ENCODE results near the gene SLC30A3.
A peak's percentile ranks its signal among the peaks of the same experiment; 100 is the strongest.

SLC30A3 gene

DNA sequence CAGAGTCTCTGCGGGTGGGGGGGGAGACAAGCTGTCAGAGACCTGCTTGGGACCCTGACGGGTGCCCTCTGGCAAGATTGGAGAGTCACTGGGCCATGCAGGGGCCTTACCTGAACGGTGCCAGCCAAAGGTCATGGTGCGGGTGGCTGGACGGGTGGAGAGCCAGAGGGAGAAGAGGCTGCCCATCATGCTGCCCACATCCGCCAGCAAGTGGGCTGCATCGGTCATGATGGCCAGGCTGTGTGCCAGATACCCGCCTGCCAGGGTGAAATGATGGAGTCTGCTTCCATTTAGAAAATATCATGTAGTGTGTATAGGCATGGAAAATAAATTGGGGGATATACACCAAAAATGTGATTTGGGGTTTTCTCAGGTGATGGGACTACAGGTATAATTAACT lies 4.8 kb downstream of the SLC30A3 start:
- DNase-seq (ENCODE audit: low spot score) = no peak

DNA sequence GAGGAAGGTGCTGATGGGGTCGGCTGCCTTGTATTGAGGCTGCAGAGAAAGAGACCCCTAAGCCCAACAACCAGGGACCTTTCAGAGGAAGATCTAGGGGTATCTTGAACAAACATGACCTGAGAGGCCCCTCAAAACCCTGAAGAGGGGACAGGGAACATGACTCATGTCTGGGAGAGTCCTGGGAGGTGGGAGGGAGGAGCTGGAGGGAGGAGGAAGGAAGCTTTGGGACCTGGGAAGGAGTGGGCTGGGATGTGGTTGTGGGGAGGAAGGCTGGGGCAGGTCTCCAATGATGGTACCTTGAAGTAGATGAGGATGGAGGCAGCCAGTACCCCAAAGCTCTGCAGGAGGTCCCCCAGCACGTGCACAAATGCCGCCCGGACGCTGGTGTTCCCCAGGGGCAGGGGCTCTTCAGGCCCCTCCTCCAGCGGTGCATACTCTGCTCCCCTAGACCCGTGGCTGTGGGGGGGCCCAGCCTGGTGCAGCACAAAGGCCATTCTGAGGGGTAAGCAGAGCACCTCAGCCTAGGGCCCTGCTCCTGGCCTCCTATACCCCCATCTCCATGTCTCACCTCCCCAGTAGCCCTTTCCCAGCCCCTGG lies 5.9 kb downstream of the SLC30A3 start:
- no peak for DNase-seq (ENCODE audit: low spot score)

DNA sequence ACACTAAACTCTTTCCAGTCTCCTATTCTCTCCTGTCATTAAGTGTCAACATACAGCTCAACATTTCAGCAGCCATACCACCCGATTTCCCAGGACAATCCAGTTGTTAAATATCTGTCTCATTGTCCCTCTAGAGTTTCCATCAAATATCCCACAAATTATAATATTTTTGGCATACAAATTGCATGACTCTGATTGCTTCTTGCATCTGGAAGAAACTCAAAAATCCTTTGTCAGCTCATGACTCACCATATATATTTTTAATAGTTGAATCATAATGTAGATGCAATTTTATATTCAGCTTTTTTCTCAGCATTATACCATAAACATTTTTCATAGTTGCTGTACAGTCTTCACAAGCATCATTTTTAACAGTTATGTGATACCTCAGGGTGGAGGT lies 7.2 kb downstream of the SLC30A3 start:
- peak; percentile 49 for DNase-seq (ENCODE audit: low spot score)

DNA sequence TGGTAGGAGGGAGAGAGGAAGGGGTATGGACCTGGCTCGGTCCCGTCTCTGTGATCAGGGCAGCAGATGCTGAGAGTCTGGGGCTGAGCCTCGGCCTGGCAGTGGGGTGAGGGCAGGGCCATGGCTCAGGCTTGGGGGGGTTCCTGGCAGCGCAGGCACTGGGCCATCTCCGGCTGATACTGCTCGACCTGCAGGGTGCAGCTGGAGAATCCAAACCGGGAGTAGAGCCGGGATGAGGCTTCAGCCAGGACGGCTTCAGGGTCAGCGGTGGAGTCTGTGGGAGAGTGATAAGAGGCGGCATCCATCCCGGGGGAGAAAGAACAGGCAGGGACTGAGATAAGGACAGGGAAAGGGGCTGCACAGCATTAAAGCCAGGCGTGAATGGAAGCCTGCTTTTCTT lies 7.7 kb downstream of the SLC30A3 start:
- no peak for DNase-seq (ENCODE audit: low spot score)

DNA sequence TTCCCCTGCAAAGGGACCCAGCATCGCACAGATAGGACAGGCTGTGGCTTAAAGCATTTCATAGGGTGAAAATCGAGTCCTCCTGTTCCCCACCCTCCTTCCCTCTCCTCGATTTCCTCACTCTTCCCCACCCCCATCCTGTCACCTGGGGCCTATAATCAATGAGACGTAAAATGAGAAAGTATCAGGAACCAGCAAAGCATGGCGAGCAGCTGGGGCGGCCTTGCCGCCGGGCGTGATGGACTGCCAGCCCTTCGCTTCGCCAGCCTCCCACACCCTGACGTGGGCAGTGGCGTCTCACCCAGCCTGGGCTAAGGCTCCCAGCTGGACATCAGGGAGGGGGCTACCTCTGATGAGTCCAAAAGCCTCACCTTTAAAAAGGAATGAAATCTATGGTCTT lies 11.1 kb downstream of the SLC30A3 start:
- DNase-seq (ENCODE audit: low spot score) = no peak

DNA sequence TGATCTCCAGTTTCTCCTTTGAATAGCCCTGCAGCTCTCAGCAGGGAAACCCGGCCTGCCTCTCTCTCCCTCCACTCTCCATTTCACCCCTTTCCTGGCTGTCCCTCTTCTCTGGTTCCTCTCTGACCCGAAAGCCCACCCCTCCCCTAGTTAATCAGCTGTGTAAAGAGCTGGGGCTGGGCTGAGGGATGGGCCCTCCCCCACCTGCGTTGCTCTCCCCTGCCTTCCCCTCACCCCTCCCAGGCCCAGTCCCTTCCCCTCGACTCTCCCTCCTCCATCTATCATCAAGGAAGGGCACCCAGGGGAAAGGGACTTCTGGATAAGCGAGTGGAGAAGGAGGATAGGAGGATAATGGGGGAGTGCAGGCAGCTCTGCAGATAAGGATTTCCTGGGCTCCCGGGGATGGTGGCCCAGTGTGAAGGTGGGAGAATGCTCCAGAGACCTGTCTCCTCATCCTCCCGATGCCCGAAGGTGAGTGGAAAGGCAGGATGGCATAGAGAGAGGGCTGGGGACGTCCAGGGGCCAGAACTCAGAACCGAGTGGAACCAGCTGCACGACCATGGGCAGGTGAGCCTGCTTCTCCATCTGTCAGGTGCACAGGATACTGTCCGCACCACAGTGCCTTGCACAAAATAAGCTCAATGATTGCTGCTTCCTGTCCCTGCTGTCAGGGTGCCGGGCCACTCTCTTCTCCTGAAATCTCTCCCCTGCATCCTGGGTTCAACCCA lies 12.0 kb downstream of the SLC30A3 start:
- no peak for DNase-seq (ENCODE audit: low spot score)

DNA sequence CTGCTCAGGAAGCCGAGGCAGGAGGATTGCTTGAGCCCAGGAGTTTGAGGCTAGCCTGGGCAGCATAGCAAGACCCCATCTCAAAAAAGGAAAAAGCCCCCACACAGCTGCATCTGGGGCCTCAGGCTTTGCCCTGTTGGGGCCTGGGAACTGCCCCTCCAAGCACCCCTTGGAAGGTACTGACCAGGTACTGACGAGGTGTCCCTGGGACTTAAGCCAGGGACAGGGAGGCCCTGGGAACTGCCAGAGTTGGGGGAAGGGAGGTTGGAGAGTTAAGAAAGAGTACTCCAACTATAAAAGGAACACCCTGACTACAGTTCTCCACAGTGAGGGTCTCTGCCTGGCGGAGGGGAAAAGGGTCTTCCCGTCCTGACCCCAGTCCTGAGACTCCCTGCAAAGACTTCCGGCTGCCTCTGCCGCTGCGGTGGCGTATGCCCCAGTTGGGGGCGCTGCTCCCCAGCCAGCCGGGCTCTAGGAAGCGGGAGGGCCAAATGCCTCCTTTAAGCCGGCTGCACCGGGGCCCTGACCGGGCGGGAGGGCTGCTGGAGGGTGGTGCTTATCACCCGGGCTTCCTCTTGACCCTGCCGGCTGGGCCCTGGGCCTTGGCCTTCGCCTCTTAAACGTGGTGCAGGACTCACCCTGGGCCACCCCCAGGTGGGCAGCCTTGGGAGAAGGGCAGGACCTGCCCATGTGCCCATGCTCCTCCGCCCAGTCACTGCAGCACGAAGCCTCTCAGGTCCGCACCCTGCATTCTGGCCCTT lies 12.8 kb downstream of the SLC30A3 start:
- DNase-seq (ENCODE audit: low spot score) = peak; percentile 64

DNA sequence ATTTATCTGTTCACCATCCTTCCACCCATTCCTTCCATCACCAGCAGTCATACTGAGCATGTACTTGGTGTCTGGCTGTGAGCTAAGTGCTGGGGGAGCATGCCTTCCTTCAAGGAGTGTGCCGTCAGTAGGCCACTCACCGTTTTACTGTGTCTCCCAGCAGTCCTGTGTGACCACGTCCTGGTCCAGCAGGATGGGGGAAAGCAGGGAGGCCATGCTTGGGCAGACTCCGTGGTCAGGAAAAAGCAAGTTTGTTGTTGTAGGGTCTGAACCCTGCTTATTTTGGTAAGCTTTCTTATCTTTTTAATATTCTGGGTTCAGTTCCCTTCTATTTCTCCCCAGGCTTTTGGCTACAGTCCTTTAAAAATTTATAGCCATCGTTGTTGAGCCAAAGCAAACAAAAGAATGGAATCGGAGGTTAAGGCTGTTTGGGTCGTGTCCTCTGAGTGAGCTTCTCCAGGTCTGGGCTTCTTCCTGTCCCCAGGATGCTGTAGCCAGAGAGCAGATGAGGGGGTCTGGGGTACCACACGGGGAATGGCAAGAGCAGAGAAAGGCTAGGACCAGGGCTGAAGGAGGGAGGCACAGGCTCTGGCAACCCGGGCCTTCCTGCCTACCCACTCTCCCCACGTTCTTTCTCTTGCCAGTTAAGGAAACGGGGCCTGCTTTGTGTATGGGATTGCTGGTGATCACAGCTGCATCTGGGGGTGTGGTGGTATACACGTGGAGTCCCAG lies 13.5 kb downstream of the SLC30A3 start:
- no peak for DNase-seq (ENCODE audit: low spot score)

DNA sequence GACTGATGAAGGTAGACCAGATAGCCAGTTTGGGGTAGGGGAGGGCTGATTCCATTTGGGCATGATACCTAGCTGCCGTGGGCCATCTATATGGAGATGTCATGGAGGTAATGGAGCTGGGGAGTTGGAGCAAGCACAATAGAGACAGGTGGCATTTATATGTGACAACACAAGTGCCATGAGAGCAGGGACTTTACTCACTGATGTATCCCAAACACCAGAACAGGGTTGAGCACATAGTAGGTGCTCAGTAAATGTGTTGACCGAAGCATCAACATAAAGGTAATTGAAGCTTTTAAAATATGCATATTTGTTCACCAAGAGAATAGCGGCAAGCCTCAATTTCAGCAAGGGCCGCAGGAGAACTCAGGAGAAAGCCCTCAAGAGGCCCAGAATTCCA lies 15.0 kb downstream of the SLC30A3 start:
- no peak for DNase-seq (ENCODE audit: low spot score)

DNA sequence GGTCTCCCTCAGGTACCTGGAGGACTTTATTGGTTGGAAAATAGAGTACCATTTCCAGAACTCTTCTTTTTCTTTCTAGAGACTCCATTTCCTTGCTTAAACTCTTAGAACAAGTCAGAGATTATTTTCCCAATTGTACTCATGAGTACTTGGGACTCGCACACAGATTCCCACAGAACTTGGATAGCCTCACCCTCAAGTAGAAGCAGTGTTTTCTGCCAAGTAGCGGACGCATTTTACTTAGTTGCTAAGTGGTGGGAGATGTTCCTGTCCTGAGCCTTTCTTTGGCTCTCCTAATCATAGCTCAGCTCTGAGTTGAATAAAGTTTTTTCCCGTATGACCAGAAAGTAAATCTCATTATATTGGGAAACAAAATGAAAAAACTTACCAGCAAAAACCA lies 17.2 kb downstream of the SLC30A3 start:
- DNase-seq (ENCODE audit: low spot score) = no peak

DNA sequence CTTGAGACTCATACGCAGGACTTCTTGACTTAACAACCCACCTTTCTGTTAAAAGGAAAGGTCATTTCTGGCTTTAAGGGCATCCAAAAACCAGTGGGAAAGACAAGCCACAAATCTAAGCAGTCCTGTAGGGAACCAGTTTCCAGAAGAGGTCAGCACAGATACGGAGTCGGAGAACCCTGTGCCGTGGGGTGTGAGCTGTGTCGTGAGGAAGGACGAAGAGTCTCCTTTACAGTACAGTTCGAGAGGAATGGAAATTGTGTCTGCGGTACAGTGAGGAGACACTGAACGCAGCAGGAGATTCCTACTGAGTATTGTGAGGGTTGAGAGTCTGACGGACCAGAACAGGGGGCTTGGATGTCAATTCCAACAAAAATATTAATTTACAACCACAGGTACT lies 17.7 kb downstream of the SLC30A3 start:
- no peak for DNase-seq (ENCODE audit: low spot score)

DNA sequence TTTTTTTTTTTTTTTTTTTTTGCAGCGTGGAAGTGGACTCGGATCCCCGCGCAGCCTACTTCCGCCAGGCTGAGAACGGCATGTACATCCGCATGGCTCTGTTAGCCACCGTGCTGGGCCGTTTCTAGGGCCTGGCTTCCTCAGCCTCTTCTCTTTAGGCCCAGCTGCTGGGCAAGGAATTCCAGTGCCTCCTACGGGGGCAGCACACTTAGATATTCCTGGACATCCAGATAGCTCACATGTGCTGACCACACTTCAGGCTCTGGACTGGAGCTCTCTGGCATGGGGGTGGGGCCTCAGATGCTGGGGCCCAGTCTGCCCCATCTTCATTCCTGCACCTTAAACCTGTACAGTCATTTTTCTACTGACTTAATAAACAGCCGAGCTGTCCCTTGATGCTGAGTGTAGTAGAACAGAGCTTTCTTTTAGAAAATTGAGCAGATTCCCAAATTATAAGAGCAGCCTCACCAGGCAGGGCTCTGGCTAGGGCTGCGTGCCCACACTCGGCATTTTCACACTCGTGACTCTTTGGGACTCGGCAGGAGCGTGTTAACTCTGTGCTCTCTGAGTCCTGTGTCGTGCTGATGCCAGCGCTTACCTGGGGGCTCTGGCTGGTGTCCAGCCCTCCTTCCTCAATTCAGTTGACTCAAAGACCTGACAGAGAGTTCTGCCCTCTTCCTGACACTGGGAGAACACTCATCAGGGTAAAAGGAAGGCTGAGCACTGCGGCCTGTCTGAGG lies 19.3 kb downstream of the SLC30A3 start:
- no peak for DNase-seq (ENCODE audit: low spot score)

DNA sequence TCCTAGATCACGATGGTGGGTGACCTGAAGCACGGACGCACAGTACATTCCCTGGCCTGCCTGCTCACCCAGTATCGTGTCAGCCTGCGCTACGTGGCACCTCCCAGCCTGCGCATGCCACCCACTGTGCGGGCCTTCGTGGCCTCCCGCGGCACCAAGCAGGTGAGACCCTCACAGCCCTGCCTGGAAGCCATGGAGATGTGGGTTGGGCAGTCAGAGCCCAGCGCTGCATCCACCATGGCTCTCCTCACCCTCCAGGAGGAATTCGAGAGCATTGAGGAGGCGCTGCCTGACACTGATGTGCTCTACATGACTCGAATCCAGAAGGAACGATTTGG lies 20.3 kb downstream of the SLC30A3 start:
- DNase-seq (ENCODE audit: low spot score) = no peak

DNA sequence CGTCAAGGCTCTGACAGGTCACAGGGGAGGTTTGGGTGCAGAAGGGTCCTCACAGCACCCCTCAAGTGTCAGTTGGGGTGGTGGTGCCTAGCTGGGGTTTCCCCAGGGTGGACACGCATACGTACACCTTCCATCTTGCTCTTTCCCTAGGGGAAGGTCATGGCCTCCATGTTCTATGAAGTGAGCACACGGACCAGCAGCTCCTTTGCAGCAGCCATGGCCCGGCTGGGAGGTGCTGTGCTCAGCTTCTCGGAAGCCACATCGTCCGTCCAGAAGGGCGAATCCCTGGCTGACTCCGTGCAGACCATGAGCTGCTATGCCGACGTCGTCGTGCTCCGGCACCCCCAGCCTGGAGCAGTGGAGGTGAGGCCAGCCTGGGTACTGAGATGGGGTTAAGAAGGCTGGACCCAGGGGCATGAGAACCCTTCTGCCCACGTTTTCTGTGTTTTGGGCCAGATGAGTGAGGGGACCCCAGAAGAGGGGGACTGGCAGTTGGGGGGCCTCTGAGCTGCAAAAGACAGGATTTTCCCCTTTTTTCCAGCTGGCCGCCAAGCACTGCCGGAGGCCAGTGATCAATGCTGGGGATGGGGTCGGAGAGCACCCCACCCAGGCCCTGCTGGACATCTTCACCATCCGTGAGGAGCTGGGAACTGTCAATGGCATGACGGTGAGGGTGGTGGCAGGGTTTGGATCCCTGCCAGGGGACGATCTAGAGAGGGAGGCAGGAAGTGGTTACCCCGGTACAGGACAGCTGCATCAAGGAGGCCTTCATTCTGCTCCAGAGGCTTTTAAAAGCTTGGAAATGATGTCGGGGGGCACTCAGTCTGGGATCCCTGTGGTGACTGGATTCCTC lies 20.9 kb downstream of the SLC30A3 start:
- no peak for DNase-seq (ENCODE audit: low spot score)

DNA sequence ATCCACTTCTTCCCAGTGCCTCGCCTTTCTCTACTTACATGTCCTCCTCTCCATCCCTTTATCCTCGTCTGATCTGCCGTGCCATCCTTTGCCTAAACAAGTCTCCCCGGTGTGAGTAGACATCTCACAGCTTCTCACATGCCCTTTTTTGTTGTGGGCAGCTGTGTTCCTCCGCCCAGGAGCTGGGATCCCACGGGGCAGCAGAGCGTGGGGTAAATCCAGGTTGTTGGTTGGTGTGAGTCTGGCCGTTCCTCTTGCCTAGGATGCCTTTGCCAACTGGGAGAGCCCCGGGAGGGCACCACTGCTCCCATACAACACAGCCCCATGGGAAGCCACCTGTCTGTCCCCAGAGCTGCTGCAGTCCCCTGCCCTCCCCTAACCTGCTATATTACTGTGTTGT lies 22.4 kb downstream of the SLC30A3 start:
- no peak for DNase-seq (ENCODE audit: low spot score)

DNA sequence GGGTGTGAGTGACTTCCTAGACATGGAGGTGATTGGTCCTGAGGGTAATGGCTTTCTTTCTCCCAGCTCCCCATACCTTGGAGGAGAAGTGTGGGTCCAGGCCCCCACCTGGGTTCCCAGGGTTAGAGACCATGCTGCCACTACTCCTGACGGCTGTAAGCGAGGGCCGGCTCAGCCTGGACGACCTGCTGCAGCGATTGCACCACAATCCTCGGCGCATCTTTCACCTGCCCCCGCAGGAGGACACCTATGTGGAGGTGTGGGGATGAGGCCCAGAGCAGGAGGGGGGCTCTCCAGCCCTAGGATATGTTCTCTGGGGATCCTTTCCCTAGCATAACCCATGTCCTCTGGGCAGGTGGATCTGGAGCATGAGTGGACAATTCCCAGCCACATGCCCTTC lies 23.9 kb downstream of the SLC30A3 start:
- DNase-seq (ENCODE audit: low spot score) = no peak

DNA sequence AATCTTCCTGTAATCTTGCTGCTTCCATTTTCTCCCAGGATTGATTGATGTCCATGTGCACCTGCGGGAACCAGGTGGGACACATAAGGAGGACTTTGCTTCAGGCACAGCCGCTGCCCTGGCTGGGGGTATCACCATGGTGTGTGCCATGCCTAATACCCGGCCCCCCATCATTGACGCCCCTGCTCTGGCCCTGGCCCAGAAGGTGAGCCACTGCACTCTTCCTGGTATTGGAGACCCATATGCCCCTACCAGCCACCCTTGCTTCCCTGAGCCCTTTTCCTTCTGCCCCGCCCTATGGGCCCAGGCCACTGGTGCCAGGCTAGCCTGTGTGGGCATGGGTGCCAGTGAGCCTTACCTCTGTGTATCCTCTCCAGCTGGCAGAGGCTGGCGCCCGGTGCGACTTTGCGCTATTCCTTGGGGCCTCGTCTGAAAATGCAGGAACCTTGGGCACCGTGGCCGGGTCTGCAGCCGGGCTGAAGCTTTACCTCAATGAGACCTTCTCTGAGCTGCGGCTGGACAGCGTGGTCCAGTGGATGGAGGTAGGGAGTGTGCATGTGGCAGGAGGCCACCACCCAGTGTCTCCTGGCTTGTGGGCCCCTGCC lies 25.4 kb downstream of the SLC30A3 start:
- DNase-seq (ENCODE audit: low spot score) = no peak

DNA sequence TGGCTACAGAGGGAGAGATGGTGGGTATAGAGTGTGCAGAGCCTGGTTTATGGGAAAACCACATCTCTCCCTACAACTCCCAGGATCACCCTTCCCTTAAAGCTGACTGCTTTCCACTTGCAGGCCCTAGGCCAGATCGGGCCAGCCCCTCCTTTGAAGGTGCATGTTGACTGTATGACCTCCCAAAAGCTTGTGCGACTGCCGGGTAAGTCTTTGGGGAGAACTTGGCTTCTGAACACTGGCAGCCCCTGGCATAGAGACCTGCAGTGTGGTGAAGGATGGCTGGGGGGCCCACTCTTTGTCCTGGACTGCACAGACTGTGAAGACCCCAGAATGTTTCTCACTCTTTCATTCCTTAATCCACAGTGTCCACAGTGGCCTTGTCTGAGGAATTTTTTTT lies 26.2 kb downstream of the SLC30A3 start:
- DNase-seq (ENCODE audit: low spot score) = no peak

DNA sequence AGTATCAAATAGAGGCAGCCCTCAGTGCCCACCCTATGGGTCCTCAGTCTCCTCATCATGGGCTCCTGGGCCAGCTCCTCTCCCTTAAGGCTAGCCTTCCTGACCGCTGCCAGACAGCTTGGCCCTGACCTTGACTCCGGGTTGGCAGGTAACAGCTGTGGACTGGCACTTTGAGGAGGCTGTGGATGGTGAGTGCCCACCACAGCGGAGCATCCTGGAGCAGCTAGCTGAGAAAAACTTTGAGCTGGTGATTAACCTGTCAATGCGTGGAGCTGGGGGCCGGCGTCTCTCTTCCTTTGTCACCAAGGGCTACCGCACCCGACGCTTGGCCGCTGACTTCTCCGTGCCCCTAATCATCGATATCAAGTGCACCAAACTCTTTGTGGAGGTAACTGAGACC lies 26.7 kb downstream of the SLC30A3 start:
- no peak for DNase-seq (ENCODE audit: low spot score)

DNA sequence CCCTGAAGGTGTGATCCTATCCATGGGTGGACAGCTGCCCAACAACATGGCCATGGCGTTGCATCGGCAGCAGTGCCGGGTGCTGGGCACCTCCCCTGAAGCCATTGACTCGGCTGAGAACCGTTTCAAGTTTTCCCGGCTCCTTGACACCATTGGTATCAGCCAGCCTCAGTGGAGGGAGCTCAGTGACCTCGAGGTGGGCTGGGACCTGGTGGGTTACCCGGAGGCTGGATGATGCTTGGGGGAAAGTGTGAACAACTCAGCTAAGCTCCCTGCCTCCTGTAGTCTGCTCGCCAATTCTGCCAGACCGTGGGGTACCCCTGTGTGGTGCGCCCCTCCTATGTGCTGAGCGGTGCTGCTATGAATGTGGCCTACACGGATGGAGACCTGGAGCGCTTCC lies 29.5 kb downstream of the SLC30A3 start:
- DNase-seq (ENCODE audit: low spot score) = no peak

DNA sequence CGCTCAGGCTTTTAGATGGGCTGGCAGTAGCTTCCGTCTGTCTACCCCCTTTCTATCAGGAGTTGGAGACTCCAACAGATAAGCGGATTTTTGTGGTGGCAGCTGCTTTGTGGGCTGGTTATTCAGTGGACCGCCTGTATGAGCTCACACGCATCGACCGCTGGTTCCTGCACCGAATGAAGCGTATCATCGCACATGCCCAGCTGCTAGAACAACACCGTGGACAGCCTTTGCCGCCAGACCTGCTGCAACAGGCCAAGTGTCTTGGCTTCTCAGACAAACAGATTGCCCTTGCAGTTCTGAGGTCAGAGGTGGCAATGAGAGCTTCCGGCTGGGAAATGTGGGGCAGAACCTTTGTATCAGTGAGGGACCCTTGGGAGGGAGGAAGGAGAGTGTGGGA lies 30.9 kb downstream of the SLC30A3 start:
- DNase-seq (ENCODE audit: low spot score) = no peak

Data from AG08395 (cell line).